ENCODE measurements around the gene ITPR3. TPM values are rescaled to one million over a fixed set of nuclear protein-coding genes. Genes with fewer than 3 reads are reported as not detected.

Gene ITPR3
- total and polyA plus RNA-seq, 2 experiments from 2014 or later: 0.13 to 1.1 TPM

- H3K27ac ChIP-seq: no peak overlapping the region
- peak; percentile 46 for TF ChIP-seq CTCF (IDR thresholded peaks at IDR 0.05; ENCODE audit: low read depth, low read length)
- H3K9me3 ChIP-seq (ENCODE audit: low read depth): no peaks in the 10 kb centered on the region
- H3K4me3 ChIP-seq: no peak overlapping the region
- DNase-seq (ENCODE audit: low read depth in 1 of 2, low spot score in 1 of 2): no peak
- H3K4me1 ChIP-seq (ENCODE audit: low read depth): peaks cover 6% of the 10 kb centered on the region
- no peaks in the 10 kb centered on the region for H3K36me3 ChIP-seq
- H3K27me3 ChIP-seq: no peaks in the 10 kb centered on the region
Measured at GRCh38 chr6:33583591-33584155, 37.4 kb upstream of the ITPR3 start.

GRCh38 chr6:33584700-33585402 lies 36.3 kb upstream of the ITPR3 start:
- no peak for DNase-seq (ENCODE audit: low read depth in 1 of 2, low spot score in 1 of 2)
- H3K4me3 ChIP-seq: no peak overlapping the region
- no peaks in the 10 kb centered on the region for H3K9me3 ChIP-seq (ENCODE audit: low read depth)
- no peak overlapping the region for H3K27ac ChIP-seq
- no peak for TF ChIP-seq CTCF (IDR thresholded peaks at IDR 0.05; ENCODE audit: low read depth, low read length)
- peaks cover 2% of the 10 kb centered on the region for H3K4me1 ChIP-seq (ENCODE audit: low read depth)
- no peaks in the 10 kb centered on the region for H3K36me3 ChIP-seq
- H3K27me3 ChIP-seq: no peaks in the 10 kb centered on the region

GRCh38 chr6:33585403-33586107 lies 35.6 kb upstream of the ITPR3 start:
- H3K9me3 ChIP-seq (ENCODE audit: low read depth): no peaks in the 10 kb centered on the region
- peak; percentile 74 to 79 for DNase-seq (ENCODE audit: low read depth in 1 of 2, low spot score in 1 of 2)
- no peaks in the 10 kb centered on the region for H3K27me3 ChIP-seq
- no peaks in the 10 kb centered on the region for H3K36me3 ChIP-seq
- H3K4me3 ChIP-seq: no peak overlapping the region
- peak; percentile 87 for TF ChIP-seq CTCF (IDR thresholded peaks at IDR 0.05; ENCODE audit: low read depth, low read length)
- peaks cover 9% of the 10 kb centered on the region for H3K4me1 ChIP-seq (ENCODE audit: low read depth)
- no peak overlapping the region for H3K27ac ChIP-seq

GRCh38 chr6:33586108-33586640 lies 34.9 kb upstream of the ITPR3 start:
- H3K4me3 ChIP-seq: no peak overlapping the region
- H3K27me3 ChIP-seq: no peaks in the 10 kb centered on the region
- no peak for TF ChIP-seq CTCF (IDR thresholded peaks at IDR 0.05; ENCODE audit: low read depth, low read length)
- H3K27ac ChIP-seq: no peak overlapping the region
- H3K36me3 ChIP-seq: no peaks in the 10 kb centered on the region
- no peak for DNase-seq (ENCODE audit: low read depth in 1 of 2, low spot score in 1 of 2)
- H3K4me1 ChIP-seq (ENCODE audit: low read depth): peaks cover 10% of the 10 kb centered on the region
- H3K9me3 ChIP-seq (ENCODE audit: low read depth): no peaks in the 10 kb centered on the region

- no peak for TF ChIP-seq CTCF (IDR thresholded peaks at IDR 0.05; ENCODE audit: low read depth, low read length)
- no peaks in the 10 kb centered on the region for H3K36me3 ChIP-seq
- no peak for DNase-seq (ENCODE audit: low read depth in 1 of 2, low spot score in 1 of 2)
- peaks cover 10% of the 10 kb centered on the region for H3K4me1 ChIP-seq (ENCODE audit: low read depth)
- H3K27me3 ChIP-seq: no peaks in the 10 kb centered on the region
- H3K4me3 ChIP-seq: no peak overlapping the region
- H3K27ac ChIP-seq: no peak overlapping the region
- H3K9me3 ChIP-seq (ENCODE audit: low read depth): no peaks in the 10 kb centered on the region
Measured at GRCh38 chr6:33587529-33587928, 33.6 kb upstream of the ITPR3 start.

Measured in cardiac muscle cell (in vitro differentiated cells and primary cell).